Breast epithelium (tissue), 3 donors: Measurements from ENCODE around the gene ZNF638.

Experiments used
- POLR2A ChIP-seq: fragments of 450-650 bp; IDR thresholded peaks from one replicate; pipeline ENCODE4 v1.6.1; 2016; ENCODE audit warnings: antibody characterized with exemption, mild to moderate bottlenecking, moderate library complexity
- POLR2AphosphoS5 ChIP-seq, 3 donors: sonication (generic); formaldehyde crosslinking; IDR thresholded peaks; one replicate each; pipeline ENCODE4 v1.6.1; 2017; ENCODE audit warnings: antibody characterized with exemption in 3 of 3
- TF ChIP-seq, protein P1 (sequence below), 3 donors: fragments of 450-650 bp; IDR thresholded peaks; one replicate each; pipeline ENCODE4 v1.5.1; 2016 to 2017; ENCODE audit warnings: antibody characterized with exemption in 3 of 3, mild to moderate bottlenecking in 3 of 3, moderate library complexity in 3 of 3

DNA sequence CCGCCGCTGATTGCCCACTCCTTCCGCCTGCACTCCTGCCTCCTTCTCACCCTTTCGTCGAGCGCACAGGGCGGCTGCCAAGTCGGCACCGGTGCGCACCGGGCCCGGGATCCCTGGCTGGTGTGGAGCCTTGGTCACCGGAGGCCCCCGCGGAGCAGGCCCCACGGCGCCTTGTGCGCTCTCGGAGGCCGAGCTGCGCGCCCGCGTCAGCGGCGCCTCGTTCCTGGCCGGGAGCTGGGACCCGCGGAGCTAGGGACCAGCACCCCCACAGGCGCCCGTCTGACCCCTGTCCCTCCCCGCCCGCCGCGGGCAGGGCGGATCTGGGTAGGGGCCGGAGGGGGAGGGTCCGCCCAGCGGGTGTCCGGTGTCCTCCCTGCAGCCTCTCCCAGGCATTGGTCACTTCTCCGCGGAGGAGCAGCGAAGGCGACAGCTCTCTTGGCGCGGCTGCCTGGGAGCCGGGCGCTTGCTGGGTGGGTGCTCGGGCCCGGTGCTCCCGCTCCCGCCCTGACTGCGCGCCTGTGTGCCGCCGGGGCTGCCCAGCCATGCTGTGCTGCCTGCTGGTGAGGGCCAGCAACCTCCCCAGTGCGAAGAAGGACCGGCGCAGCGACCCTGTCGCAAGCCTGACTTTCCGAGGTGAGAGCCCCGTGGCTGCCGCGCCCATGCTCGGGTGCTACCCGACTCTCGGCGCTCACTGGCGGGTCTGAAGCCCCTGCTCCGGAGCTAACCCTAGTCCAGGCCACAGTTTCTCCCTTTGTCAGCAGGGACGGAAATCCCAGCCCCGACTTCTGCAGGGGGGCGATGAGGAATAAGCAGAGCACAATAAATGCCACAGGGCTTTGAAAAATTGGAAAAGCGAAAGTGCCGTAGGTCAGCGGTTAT is 135.0 kb downstream of the ZNF638 start:
- TF ChIP-seq, protein P1, sequence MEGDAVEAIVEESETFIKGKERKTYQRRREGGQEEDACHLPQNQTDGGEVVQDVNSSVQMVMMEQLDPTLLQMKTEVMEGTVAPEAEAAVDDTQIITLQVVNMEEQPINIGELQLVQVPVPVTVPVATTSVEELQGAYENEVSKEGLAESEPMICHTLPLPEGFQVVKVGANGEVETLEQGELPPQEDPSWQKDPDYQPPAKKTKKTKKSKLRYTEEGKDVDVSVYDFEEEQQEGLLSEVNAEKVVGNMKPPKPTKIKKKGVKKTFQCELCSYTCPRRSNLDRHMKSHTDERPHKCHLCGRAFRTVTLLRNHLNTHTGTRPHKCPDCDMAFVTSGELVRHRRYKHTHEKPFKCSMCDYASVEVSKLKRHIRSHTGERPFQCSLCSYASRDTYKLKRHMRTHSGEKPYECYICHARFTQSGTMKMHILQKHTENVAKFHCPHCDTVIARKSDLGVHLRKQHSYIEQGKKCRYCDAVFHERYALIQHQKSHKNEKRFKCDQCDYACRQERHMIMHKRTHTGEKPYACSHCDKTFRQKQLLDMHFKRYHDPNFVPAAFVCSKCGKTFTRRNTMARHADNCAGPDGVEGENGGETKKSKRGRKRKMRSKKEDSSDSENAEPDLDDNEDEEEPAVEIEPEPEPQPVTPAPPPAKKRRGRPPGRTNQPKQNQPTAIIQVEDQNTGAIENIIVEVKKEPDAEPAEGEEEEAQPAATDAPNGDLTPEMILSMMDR (IDR thresholded peaks at IDR 0.05): no peak
- TF ChIP-seq POLR2AphosphoS5 (IDR thresholded peaks at IDR 0.05) (no peak), POLR2A (no peak)
